A172 (cell line): ENCODE results near the gene GALNT2. TPM values are rescaled to one million over a fixed set of nuclear protein-coding genes. Genes with fewer than 3 reads are reported as not detected.
A peak's percentile ranks its signal among the peaks of the same experiment; 100 is the strongest.

Experiments used
- DNase-seq: peaks from one replicate; pipeline ENCODE4 v3.0.0-alpha.2; 2015; ENCODE audit warnings: low spot score
- total RNA-seq: library from RNA; depleted of rRNA; stranded (reverse); fragments of >200 nt; shearing (Covaris generic); gene quantifications from 2 replicates; pipeline ENCODE4 v1.2.3, GENCODE V29; 2014

GALNT2 gene
- total RNA-seq, 1 experiment from 2014 or later: 79.8 TPM

DNA sequence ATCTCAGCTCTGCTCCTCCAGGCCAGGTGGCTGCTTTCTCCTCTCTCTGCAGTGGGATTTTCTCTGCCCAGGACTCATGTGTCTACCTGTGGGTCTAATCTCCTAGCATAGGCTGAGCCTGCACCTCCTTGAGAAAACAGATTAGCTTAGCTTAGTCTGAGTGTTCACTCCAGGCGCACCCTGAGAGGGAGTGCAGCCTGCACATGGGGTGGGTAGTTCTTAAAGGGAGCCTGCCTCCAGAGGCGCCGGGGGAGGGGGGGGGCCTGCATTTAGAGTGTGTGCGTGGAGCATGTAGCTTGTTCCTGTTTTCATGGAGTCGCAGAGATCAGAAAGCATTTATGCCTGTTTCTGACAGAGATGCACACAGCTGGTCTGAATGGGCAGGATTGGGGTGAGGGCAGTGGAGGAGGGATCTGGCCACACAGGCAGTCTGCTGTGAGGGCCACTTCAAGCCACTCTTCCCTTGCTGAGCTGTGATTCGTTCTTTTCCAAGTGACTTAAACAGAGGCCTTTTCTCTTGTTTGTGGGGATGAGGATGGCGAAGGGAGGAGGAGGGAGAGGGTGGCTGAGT is 45.2 kb downstream of the GALNT2 start:
- no peak for DNase-seq

DNA sequence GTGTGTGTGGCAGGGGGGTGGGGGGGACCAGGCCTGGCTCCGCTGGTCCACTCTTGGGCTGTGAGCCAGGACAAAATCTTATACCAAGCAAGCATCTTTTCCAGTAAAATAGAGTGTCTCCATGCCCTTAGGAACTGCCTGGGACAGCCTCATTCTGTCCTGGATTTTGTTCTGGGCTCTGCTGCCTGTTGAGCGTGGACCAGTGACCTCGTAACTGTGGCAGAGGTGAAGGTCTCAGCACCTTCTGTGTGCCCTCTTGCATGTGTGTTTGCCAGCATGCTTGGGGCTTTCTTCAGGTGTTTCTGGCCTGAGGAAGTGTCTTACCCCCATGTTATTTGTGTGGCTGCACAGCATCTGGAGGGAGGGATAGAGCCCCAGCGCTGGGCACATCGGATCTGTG is 45.7 kb downstream of the GALNT2 start:
- no peak for DNase-seq

DNA sequence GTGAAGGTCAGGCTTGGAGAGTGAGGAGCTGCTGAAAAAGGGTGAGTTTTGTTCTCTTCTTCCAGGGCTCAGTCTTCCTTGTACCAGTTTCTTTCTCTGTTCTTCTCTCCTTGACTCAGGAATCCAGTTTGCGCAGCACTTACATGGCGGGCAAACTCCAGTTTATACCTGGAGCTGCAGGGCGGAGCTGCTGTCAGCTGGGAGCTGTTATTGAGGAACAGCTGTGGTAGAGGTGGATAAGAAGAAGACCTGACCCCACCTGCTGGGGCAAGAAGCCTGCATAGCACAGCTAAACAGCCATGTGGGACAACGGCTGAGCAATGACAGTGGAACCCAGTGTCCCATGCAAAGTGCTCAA is 46.2 kb downstream of the GALNT2 start:
- no peak for DNase-seq

DNA sequence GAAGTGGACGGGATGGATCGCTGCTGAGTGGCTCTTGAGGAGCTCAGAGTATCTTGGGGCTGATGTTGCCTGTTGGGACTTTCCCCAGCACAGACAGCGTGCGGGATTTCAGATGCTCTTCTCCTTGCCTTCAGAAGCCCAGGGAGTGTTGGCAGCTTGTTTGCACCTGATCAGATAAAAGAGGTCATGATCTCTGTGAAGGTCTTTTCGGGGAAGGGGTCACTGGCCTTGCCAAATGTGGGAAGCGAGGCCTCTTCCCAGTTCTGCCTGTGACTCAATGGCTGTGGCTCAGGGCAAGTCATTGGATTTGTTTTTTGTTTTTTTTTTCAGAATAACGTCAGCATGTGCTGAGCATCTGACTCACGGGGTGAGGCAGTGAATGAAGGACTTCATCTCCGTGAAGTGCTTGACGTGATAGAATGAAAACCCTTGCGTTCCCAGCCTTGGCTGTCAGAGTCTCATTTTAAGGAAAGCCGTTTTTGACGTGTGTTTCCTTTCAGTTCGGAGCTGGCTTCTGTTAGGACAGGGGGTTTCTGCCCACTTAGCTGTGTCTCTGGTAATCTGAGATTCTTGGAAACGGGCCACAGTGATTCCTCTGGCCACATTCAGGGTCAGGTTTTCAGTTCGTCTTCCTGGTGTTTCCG is 46.7 kb downstream of the GALNT2 start:
- DNase-seq: peak; percentile 87

DNA sequence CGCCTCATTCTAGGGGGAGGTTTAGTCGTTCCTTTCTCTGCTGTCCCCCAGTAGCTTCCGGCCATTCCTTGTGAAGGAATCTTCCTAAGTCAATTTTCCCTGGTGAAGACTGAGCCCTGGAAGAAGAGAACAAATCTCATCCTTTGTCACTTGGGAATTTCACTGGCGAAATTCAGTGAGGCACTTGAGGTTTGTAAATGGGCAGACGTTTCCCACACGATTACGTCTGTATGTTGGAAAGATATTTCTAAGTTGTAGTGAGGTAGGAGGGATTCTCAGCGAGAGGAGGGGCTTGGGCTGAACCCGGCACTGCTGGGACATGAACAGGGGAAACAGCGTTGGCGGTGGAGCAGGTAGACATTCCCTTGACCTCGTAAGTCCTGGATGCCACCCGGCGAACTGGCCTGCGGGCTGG is 47.2 kb downstream of the GALNT2 start:
- DNase-seq: no peak

DNA sequence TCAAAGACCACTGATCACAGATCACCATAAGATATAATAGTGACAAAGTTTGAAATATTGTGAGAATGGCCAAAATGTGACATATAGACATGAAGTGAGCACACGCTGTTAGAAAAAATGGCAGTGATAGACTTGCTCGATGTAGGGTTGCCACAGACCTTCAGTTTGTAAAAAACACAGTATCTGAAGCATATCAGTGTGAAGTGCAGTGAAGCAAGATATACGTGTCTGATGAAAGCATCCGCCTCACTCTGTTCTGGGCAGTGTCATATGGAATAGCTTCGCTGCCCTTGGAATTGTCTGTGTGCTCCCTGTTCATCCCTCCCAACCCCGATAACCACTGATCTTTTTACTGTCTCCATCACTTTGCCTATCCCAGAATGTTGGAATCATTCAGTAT is 50.7 kb downstream of the GALNT2 start:
- DNase-seq: no peak

DNA sequence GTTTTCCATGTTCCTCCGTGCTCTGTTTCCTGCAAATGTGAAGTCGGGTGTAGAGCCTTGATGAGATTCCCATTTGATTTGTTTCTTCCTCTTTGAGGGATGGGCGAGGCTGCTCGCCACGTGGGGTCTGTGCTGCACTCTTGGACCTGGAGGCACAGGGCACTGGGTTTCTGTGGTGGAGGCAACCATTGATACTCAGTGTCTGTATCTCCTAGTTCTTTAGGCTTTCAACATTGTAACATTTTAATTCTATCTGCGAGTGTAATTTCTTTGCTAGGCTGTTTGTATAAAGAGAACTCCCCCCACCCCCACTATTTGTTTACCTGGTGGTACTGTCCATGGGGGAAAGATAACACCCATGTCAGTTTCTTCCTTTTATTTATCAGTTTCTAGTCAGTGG is 52.3 kb downstream of the GALNT2 start:
- no peak for DNase-seq

DNA sequence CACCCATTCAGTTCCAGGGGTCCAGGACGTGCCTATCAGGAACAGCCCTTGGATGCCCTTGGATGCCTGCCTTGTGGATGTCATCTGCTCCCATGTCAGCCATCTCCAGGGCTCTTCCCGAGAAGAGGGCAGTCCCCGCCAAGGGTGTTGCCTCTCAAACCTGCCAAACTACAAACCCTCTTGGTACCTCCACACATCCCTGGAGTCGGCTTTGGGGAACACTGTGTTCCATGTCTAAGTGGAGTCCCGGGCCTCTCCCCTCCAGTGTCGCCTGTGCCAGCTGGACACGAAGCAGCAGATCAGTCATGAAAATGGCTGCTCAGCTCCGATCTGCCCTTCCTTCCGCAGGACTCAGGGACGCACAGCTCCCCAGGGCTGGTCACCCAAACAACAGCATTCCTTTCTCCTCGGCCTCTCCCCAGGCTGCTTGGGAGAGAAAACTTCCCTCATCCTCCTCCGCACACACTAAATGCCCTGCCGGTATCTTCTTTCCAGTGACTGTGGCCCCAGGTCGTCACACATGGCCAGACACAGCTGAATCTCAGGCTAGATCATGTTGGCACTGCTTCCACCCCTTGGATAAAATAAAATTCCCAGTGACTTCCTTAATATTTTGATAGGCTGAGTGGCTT is 53.4 kb downstream of the GALNT2 start:
- DNase-seq: no peak

DNA sequence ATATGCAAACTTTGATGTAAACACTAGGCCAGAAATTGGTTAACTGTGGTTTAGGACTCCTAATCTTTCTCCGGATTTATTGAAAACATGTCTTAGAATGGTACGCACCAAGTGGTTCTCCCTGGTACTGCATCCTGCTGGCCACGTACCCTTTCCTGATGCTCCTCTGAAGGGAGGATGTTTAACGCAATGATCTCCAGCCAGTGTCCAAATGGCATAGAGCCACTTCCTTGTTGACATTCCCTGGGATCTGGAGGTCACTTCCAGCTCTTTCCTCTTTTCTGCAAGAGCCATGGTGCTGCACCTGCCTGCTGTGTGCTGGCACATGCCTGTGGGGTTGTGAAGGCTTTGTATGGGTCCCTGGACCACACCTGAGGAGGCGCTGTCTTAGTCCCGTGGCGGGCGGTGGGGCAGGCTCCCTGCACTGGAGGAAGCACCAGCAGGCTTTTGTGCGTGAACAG is 53.9 kb downstream of the GALNT2 start:
- no peak for DNase-seq

DNA sequence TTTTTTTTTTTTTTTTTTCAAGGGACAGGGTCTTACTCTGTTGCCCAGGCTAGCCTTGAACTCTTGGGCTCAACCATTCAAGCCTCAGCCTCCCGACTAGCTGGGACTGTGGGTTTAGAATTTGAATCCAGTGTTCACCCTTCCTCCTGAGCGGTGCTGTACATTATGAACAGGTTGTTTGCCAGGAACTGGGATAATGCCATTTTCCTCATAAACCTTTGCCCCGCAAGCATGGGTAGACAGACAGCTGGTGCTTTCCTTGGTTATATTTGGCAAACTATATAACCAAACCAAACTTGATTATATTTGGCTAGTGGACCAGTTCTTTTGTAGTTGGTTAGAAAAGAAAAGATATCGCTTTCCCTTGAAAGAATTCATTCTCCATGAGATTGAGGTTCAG is 54.9 kb downstream of the GALNT2 start:
- DNase-seq: no peak

DNA sequence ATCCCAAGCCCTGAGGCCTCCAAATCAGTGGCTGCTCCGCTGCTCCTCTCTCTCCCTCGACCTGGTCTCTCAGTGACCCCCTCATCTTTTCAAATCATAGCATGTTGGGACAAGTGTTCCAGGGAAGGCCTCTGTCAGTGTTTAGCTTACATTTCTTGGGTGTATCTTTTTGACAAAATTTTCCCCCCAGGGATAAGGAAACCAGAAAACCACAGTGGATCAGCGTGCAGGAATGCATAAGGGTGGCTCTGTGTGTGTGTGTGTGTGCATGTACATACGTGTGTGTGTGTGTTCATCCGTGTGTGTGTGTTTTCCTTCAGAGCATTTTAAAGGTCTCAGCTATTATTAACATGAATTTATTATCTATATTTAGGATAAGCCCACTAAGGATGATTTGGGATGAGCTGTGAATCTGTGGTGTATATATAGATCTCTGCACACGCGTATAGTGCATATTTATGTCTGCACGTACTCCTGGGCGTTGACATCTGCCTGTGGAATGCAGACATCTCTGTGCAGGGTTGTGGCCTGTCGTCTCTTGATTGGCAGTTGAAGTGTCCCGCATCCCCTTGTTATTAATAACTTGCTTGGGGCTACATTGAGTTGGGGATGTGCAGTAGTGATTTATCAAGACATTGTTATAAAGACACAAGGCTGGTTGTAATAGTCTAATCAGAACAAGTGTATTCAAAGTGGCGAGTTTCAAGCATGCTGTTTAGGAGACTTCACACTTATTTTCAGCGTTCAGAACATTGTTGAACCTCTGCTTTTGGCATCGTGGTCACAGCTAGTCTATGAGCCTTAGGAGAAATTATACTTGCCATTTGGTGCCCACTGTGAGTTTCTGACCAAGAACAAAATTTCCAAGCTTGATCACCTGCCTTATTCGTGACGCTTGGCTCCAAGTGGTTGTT is 55.6 kb downstream of the GALNT2 start:
- no peak for DNase-seq

DNA sequence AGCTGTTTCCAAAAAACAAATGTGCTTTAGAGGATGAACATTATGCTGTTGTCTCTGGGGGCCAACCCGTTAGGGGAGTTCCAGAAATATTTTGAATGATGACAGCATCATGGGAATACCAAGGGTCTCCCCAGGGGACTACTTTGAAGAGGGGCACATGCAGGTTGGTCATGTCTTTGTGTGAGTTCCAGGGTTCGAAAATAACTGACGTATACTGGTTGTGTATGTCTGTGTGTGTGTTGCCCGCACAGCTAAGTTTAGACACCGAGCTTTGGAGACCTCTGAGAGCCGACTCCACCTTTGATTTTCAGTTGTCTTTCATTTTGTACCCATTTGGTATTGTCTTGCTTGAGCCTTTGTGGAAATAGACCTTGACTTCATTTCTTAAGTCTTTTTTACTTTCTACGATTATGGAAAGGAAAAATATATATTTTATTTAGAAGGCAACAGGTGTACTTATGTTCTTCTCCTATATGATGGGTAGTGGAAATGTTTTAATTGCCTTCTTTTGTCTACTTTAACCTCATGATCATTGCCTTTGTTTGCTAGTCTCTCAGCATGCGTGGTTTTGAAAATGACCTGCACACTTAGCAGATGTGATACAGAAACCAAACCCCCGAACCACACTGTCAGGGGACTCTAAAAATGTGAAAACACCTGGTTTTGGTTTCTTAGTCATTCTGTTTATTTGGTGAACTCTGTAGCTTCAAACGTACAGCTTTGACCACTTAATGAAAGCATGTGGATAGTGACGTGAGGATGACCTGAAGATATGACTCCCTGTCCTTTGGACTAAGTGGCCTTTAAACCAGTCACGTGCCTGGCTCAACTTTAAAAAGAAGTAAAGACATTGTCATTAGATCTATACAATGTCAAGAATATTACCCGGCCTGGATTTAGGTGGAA is 56.5 kb downstream of the GALNT2 start:
- DNase-seq: peak; percentile 67

DNA sequence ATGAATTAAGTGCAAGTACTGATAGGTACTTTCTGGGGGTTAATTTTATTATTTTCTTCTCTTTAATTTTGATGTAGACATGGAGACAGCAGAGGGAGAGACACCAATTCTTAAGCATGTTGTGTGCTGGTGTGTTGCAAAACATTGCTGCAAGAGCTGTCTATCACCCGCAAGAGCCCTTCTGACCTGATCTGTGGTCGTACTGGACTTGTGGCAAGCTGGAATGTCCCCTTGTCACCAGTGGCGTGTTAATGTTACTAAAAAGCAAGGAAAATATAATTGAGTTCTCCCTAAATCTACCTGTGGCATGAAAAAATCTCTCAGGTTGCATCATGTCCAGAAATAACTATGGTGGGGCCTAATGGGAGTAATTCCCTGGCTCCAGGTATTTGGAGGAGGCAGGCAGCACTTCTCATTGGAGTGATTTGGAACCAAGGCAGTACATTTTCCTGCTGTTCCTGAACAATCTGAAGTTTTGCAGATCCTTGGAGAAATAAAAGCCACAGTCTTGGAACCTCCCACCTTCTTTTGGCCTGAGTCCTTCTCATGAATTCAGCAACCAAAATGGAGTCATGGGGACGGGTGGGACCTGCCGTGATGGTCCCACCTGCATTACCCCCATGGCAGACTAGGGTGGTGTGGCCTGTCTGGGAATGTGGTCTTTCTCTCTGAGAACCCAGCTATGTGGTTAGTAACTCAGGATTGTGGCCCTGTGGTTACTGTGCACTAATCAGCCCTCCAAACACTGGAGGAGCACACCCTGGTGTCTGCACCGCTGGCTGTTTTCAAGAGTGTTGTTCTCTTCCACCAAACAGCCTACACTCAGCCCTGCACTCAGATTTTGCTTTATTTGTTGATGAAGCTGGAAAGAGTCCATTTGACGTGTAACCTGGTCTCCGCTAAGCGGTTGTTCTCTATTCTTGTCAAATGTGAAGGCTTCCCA is 57.4 kb downstream of the GALNT2 start:
- DNase-seq: no peak

DNA sequence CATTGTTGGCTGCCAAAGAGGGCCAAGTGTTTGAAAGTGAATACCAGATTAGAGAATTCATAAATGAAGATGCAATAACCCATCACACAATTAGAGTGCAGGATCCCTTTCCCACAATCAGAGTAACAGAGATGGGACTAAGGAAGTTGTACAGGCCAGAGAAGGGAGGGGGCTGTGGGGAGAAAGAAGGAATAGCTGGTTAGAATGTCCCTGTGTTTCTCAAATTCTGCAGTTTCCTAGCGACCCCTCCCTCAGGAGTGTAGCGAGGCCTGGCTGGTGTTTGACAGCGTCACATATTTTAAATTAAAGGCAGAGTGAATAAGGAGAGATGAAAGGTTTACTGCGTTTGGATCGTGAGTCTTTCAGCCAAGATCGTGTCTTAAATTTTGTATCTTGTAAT is 58.1 kb downstream of the GALNT2 start:
- no peak for DNase-seq

DNA sequence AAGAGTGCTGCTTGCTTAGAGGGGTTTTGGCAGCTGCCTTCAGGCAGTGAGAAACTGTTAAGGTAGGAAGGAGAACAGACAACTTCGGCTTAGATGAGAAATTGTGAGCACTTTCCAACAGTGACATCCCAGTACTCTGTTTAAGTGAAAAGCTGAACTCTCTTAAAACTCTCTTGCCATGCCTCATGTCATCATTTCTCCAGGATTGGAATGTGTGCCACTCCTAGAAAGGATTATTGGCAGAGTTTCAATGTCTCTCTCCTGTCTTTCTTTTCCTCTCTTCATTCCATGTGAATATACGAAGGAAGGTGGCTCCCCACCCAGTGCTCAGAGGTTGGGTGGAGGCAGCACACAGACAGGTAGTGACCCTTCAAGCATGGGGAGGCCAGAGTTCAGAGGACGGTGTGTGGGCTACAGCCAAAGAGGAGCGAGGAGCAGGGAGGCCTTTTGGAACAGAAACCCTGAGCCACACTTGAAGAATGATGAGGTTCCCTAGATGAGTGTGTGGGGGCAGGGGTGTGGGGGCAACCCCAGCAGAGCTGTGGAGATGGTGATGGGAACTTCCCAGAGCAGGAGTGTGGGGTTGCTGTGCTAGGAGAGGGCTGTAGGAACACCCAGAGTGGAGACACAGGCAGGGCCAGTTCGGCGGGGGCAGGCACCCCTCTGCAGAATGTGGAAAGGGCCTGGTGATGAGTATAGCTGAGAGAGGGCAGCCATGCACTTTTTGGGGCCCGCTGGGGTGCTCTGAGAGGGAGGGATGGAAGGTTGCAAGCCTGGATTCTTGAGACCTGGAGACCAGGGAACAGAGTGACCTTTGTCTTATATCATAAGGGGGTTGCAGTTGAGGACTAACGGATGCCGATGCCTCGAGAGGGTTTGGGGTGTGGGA is 58.8 kb downstream of the GALNT2 start:
- peak; percentile 70 for DNase-seq

DNA sequence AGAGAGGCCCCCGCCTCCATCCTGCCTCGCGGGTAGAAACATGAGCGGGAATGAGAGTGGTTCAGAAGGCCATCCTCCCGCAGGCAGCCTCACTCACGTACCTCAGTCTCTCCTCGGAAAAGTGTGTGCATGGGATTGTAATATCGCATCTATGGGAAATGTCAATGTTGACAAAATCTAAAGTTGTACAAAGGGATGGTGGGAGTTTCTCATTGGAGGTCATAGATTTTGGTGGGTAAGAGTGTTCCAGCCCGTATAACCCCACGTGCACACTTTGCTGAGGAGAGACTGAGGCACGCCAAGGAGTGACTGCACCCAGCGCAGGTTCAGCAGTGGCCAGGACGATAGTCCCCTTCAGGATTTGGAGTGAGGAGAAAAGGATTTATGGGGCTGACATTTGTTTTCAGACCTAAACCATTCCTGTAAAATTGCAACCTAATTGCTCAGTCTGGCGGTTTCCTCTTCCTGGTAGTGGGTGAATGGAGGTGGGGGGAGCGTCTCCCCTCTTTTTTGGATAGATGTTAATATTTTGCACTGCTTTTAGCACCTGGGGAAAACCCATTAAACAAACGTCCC is 59.6 kb downstream of the GALNT2 start:
- DNase-seq: no peak

DNA sequence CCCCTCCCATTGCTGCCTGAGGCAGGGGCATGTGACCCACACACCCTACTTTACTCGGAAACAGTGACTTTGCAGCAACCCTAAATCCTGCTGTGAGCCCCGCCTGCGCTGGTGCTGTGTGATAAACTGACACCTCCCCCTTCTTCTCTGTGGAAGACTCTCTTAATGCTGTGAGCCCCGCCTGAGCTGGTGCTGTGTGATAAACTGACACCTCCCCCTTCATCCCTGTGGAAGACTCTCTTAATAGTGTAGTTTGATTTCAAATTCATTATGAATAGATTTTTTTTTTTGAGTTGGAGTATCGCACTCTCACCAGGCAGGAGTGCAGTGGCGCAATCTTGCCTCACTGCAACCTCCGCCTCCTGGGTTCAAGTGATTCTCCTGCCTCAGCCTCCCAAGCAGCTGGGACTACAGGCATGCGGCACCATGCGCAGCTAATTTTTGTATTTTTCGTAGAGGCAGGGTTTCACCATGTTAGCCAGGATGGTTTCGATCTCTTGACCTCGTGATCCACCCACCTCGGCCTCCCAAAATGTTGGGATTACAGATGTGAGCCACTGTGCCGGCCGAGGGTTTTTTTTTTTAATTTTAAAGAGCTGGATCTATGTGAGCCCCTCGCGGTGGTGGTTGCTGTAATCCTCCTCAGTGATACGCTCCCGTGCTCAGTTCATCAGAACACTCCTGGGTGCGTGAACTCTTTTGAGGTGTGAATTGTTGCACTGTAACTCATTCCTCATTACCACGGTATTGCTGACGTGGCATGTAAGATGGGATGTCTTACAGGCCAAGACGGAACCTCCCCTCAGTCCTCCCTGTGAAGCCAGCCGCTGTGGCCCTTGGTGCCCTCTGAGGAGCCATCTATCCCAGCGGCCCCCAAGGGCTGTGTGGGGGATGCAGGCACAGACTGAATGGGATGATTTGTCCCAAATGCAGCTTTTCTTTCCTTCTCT is 60.3 kb downstream of the GALNT2 start:
- DNase-seq: peak; percentile 57
